ENCODE data around the gene EIF3B.
A peak's percentile ranks its signal among the peaks of the same experiment; 100 is the strongest.

The EIF3B gene

DNA sequence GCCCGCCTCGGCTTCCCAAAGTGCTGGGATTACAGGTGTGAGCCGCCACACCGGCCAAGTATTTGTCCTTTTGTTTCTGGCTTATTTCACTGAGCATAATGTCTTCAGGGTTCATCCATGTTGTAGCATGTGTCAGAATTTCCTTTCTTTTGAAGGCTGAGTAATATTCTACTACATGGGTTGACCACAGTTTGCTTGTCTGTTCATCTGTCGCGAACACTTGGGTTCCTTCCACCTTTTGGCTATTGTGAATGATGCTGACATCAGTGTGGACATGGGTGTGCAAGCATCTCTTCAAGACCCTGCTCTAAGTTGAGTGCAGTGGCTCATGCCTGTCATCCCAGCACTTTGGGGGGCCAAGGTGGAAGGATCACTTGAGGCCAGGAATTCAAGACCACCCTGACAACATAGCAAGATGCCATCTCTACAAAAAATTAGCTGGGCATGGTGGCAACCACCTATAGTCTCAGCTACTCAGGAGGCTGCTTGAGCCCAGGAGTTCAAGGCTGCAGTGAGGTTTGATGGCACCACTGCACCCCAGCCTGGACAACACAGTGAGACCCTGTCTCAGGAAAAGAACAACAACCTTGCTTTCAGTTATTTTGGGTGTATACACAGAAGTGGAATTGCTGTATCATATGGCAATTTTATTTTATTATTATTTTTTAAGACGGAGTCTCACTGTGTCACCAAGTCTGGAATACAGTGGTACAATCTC lies 65.7 kb downstream of the EIF3B start:
- Mint-ChIP-seq H3K9me3 (no peaks in the 10 kb centered on the region), H3K27me3 (no peaks in the 10 kb centered on the region), H3K27ac (no peak overlapping the region), H3K4me1 (peaks cover 51% of the 10 kb centered on the region), H3K4me3 (peak overlapping the region in 1 of 2 donors; percentile 26)
- ATAC-seq (peak; percentile 70), DNase-seq (no peak)

DNA sequence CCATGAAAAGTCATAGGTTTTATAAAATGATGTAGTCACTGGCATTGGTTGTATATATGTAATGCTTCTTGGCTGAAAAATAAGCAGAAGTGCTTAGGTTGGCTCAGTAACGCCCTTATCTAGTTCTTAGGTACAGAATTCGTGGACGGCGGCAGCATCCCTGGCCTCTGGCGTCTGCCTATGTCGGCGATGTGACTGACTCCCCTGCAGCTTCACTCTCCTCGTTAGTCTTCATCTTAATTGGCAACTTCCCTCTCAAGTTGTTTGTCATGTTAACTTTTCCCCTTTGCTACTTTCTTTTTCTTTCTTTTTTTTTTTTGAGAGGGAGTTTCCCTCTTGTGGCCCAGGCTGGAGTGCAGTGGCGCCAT lies 67.3 kb downstream of the EIF3B start:
- Mint-ChIP-seq H3K27me3 (no peaks in the 10 kb centered on the region), H3K9me3 (no peaks in the 10 kb centered on the region), H3K27ac (no peak overlapping the region), H3K4me1 (peaks cover 49% of the 10 kb centered on the region), H3K4me3 (no peak overlapping the region)
- DNase-seq (no peak), ATAC-seq (no peak)

DNA sequence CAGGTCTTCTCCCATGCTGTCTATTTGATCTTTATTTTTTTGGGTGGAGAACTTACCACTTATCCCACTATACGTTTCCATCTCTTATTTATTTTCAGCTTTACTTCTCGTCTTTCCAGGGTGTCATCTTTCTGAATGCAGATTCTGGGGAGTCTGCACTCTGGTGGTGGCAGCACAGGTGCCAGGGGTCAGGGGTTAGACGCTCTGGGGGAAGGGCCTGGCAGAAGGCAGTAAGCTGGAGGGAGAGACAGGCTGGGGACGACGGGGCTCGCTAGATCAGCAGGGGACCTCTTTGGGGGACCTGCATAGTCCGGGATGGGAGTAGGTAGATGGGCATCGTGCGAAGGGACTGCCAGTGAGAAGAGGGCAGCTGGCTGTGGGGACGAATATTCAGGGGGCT lies 71.1 kb downstream of the EIF3B start:
- H3K27me3 Mint-ChIP-seq = no peaks in the 10 kb centered on the region
- ATAC-seq = no peak
- H3K4me3 Mint-ChIP-seq = no peak overlapping the region
- DNase-seq = no peak
- H3K9me3 Mint-ChIP-seq = peaks cover 0 to 1% of the 10 kb centered on the region in 2 donors
- peaks cover 33% of the 10 kb centered on the region for H3K4me1 Mint-ChIP-seq
- no peak overlapping the region for H3K27ac Mint-ChIP-seq
